K562 (cell line): ENCODE data around the gene KCTD21. TPM values are rescaled to one million over a fixed set of nuclear protein-coding genes. Genes with fewer than 3 reads are reported as not detected.

Source experiments
- ATAC-seq: fragments of 200-7000 bp; cut with Tn5 transposase; 3 replicates; pipeline ENCODE4 v1.9.1; 2020; ENCODE audit warnings: moderate library complexity
- BruUV-seq: library from RNA; stranded (reverse); fragments of 400-500 nt; replicated peaks from 2 replicates; lab custom pipeline; 2021; lab: Mats Ljungman, UMichigan
- CTCF ChIA-PET: fragments of 300-600 bp; formaldehyde crosslinking; extraction: SDS; loops from one replicate; lab custom pipeline; 2021; ENCODE audit warnings: low intra/inter-chr PET ratio; lab: Yijun Ruan, JAX
- POLR2A ChIA-PET: fragments of 300-600, 350-650 bp; sonication (Branson Sonifier 250); formaldehyde crosslinking; extraction: SDS; loops from one replicate; lab custom pipeline; 2021; ENCODE audit warnings: antibody characterized with exemption, inconsistent platforms; lab: Yijun Ruan, JAX
- DNase-seq, 4 experiments: peaks; one replicate each; pipeline versions ENCODE4 v3.0.0 to v3.0.0-alpha.2; 2011 to 2018; ENCODE audit warnings: low spot score in 3 of 4, mixed read lengths in 3 of 4; ENCODE audit errors: extremely low read depth in 1 of 4
- FAIRE-seq: peaks from 2 replicates; lab custom pipeline; 2011; peaks lifted over from hg19 to GRCh38; lab: Jason Lieb, UNC
- H2AFZ ChIP-seq: 2 replicates; pipeline ENCODE4 v1.6.0; 2011; ENCODE audit warnings: low read depth, low read length, control low read depth, inconsistent platforms
- H3K27ac ChIP-seq: fragments of 200-600 bp; 3 replicates; pipeline ENCODE4 v1.8.0; 2011; ENCODE audit warnings: low read depth, mild to moderate bottlenecking, control low read depth, inconsistent platforms, low read length, moderate library complexity, mixed read lengths; ENCODE audit errors: extremely low read depth
- H3K27me3 ChIP-seq, 2 experiments: fragments of 300-600 bp in 1 of 2; 2 replicates in 1 of 2; 3 replicates in 1 of 2; pipeline versions ENCODE4 v1.6.0 to v1.8.0; 2011; ENCODE audit warnings: inconsistent platforms in 2 of 2, low read length in 2 of 2, mild to moderate bottlenecking in 1 of 2, mixed read lengths in 1 of 2, moderate library complexity in 1 of 2; ENCODE audit not compliant: control insufficient read depth in 2 of 2, insufficient read depth in 2 of 2
- H3K36me3 ChIP-seq: fragments of 300-600 bp; 3 replicates; pipeline ENCODE4 v1.8.0; 2011; ENCODE audit warnings: mild to moderate bottlenecking, low read length, inconsistent platforms; ENCODE audit not compliant: control insufficient read depth, insufficient read depth
- H3K4me1 ChIP-seq, 2 experiments: fragments of 200-600 bp in 1 of 2; replicated peaks in 1 of 2; 2 replicates in 1 of 2; 3 replicates in 1 of 2; pipeline versions ENCODE4 v1.5.1 to v1.8.0; 2011; ENCODE audit warnings: inconsistent platforms in 2 of 2, low read length in 2 of 2, mild to moderate bottlenecking in 1 of 2, mixed read lengths in 1 of 2, moderate library complexity in 1 of 2; ENCODE audit not compliant: control insufficient read depth in 2 of 2, insufficient read depth in 2 of 2
- H3K4me2 ChIP-seq: 2 replicates; pipeline ENCODE4 v1.6.1; 2011; ENCODE audit warnings: low read length, control low read depth, inconsistent platforms, mixed read lengths; ENCODE audit not compliant: insufficient read depth
- H3K4me3 ChIP-seq: fragments of 200-600 bp; sonication (generic), shearing (Covaris generic); 2 replicates; pipeline ENCODE4 v1.5.1; 2016; ENCODE audit warnings: control low read depth, inconsistent platforms
- H3K79me2 ChIP-seq: fragments of 200-600 bp; 3 replicates; pipeline ENCODE4 v1.8.0; 2011; ENCODE audit warnings: low read length, inconsistent platforms; ENCODE audit not compliant: control insufficient read depth, insufficient read depth
- H3K9ac ChIP-seq, 2 experiments: 2 replicates each; pipeline versions ENCODE4 v1.6.0 to v1.6.1; 2011; ENCODE audit warnings: low read depth in 2 of 2, low read length in 2 of 2, control low read depth in 1 of 2, inconsistent platforms in 1 of 2, mild to moderate bottlenecking in 1 of 2, mixed read lengths in 1 of 2; ENCODE audit not compliant: insufficient read depth in 1 of 2
- H3K9me1 ChIP-seq: one replicate; pipeline ENCODE4 v1.6.0; 2011; ENCODE audit warnings: inconsistent platforms, mild to moderate bottlenecking, low read length, moderate library complexity; ENCODE audit not compliant: control insufficient read depth, insufficient read depth
- H3K9me3 ChIP-seq: replicated peaks from 2 replicates; pipeline ENCODE4 v1.5.1; 2011; ENCODE audit warnings: low read depth, low read length, inconsistent platforms; ENCODE audit not compliant: control insufficient read depth, insufficient read depth
- H4K20me1 ChIP-seq: replicated peaks from 2 replicates; pipeline ENCODE4 v1.6.1; 2011; ENCODE audit warnings: low read length, inconsistent platforms, mixed read lengths; ENCODE audit not compliant: control insufficient read depth, insufficient read depth
- ATF1 ChIP-seq, 2 experiments: fragments of 450-650 bp in 1 of 2; IDR thresholded peaks; 2 replicates each; pipeline ENCODE4 v1.6.1; 2016; ENCODE audit warnings: missing compliant biosample characterization in 1 of 2, missing genetic modification characterization in 1 of 2
- ATF6 ChIP-seq: sonication (generic); formaldehyde crosslinking; IDR thresholded peaks from 2 replicates; pipeline ENCODE4 v1.4.0; 2020; ENCODE audit warnings: mild to moderate bottlenecking, missing genetic modification reagents
- CSDE1 ChIP-seq, 2 experiments: fragments of 450-650 bp; IDR thresholded peaks; 2 replicates each; pipeline ENCODE4 v1.6.1; 2016; ENCODE audit warnings: mild to moderate bottlenecking in 1 of 2
- FOXK1 ChIP-seq: sonication (generic); formaldehyde crosslinking; IDR thresholded peaks from 2 replicates; pipeline ENCODE4 v1.8.0; 2022; ENCODE audit warnings: missing genetic modification reagents, mild to moderate bottlenecking, borderline replicate concordance
- GABPB1 ChIP-seq: sonication (generic); formaldehyde crosslinking; IDR thresholded peaks from 2 replicates; pipeline ENCODE4 v1.8.0; 2022; ENCODE audit warnings: mild to moderate bottlenecking, missing genetic modification reagents
- HDAC6 ChIP-seq: IDR thresholded peaks from 2 replicates; pipeline ENCODE4 v1.6.1; 2012; ENCODE audit warnings: low read depth, mild to moderate bottlenecking, control low read depth, inconsistent platforms, low read length, moderate library complexity
- KLF13 ChIP-seq: fragments of 450-650 bp; IDR thresholded peaks from 2 replicates; pipeline ENCODE4 v1.6.1; 2016; ENCODE audit warnings: missing genetic modification characterization, low read depth, mild to moderate bottlenecking, missing compliant biosample characterization, moderate library complexity, borderline replicate concordance
- MXD1 ChIP-seq: fragments of 250-450 bp; sonication (Bioruptor Pico); IDR thresholded peaks from 2 replicates; pipeline ENCODE4 v1.8.0; 2021; ENCODE audit warnings: borderline replicate concordance, mild to moderate bottlenecking, moderate library complexity; ENCODE audit not compliant: poor library complexity, severe bottlenecking
- MXI1 ChIP-seq: IDR thresholded peaks from 2 replicates; pipeline ENCODE4 v1.6.1; 2011; ENCODE audit warnings: low read depth, mild to moderate bottlenecking, improper control_type of control experiment, low read length
- NFRKB ChIP-seq: fragments of 450-650 bp; IDR thresholded peaks from 2 replicates; pipeline ENCODE4 v1.6.1; 2016; ENCODE audit warnings: low read depth
- POLR2H ChIP-seq: IDR thresholded peaks from 2 replicates; pipeline ENCODE4 v1.6.1; 2016; ENCODE audit warnings: missing genetic modification characterization, low read depth, mild to moderate bottlenecking, control low read depth, missing compliant biosample characterization, moderate library complexity
- PTBP1 ChIP-seq: fragments of 200-400 bp; formaldehyde crosslinking; IDR thresholded peaks from 2 replicates; pipeline ENCODE4 v1.6.1; 2017; ENCODE audit warnings: low read depth, low read length
- STAG1 ChIP-seq: sonication (generic); formaldehyde crosslinking; IDR thresholded peaks from 2 replicates; pipeline ENCODE4 v1.5.0; 2020; ENCODE audit warnings: missing genetic modification reagents, borderline replicate concordance
- XRCC4 ChIP-seq: IDR thresholded peaks from one replicate; pipeline ENCODE4 v1.6.1; 2011; ENCODE audit not compliant: insufficient read depth, insufficient read length; ENCODE audit errors: extremely low read depth
- ZNF121 ChIP-seq: sonication (generic); formaldehyde crosslinking; conservative IDR thresholded peaks from 2 replicates; pipeline ENCODE4 v1.8.0; 2022; ENCODE audit warnings: missing genetic modification reagents
- ZNF316 ChIP-seq: fragments of 450-650 bp; IDR thresholded peaks from 2 replicates; pipeline ENCODE4 v1.6.1; 2016
- WGBS: fragments of 100-300 bp; shearing (Covaris generic); methylation state at CpG from one replicate; pipeline ENCODE4 v1.1.6; 2016; ENCODE audit warnings: low coverage, mixed read lengths; ENCODE audit not compliant: insufficient coverage; ENCODE audit errors: missing lambda C conversion rate; 5-methylcytosine and 5-hydroxymethylcytosine counted together
- in situ Hi-C: fragments of 300-500 bp; cut with MboI; formaldehyde crosslinking; loops from 4 replicates; pipeline ENCODE4 v1.15.0; 2018; ENCODE audit warnings: inconsistent platforms, mixed read lengths
- intact Hi-C: fragments of 100-400 bp; cut with micrococcal nuclease; formaldehyde crosslinking; loops from 2 replicates; pipeline ENCODE4 v1.14.2; 2022
- polyA plus RNA-seq, 8 experiments: library from polyadenylated mRNA; depleted of rRNA in 4 of 8; stranded (reverse) in 5 of 8; unstranded in 3 of 8; fragments of >200 nt; fragmentation: Nextera tagmentation in 2 of 8; fragmentation: Illumina TruSeq in 1 of 8; extraction: Ambion mirVana in 2 of 8; extraction: Trizol in 1 of 8; gene quantifications; 2 replicates each; pipeline versions ENCODE4 v1.2.1 to v1.2.3, GENCODE V29; 2011 to 2014; ENCODE audit warnings: inconsistent platforms in 1 of 8, missing spikeins in 1 of 8
- total RNA-seq, 7 experiments: library from RNA; depleted of rRNA in 6 of 7; stranded (reverse); fragments of >200 nt in 6 of 7; fragmentation: Illumina TruSeq in 2 of 7; extraction: Trizol in 2 of 7; gene quantifications; 2 replicates each; pipeline versions ENCODE4 v1.2.1 to v1.2.3, GENCODE V29; 2011 to 2021; ENCODE audit warnings: low replicate concordance in 1 of 7
- TF ChIP-seq, protein P1 (sequence below): sonication (generic); formaldehyde crosslinking; IDR thresholded peaks from 2 replicates; pipeline ENCODE4 v1.8.1; 2022; ENCODE audit warnings: missing genetic modification reagents
- TF ChIP-seq, protein P2 (sequence below), 3 experiments: IDR thresholded peaks in 2 of 3; conservative IDR thresholded peaks in 1 of 3; 2 replicates each; pipeline ENCODE4 v1.5.1; 2011 to 2012; ENCODE audit warnings: low read length in 3 of 3, mild to moderate bottlenecking in 3 of 3, control low read depth in 2 of 3, improper control_type of control experiment in 1 of 3, inconsistent platforms in 1 of 3, low read depth in 1 of 3, mixed read lengths in 1 of 3, moderate library complexity in 1 of 3; ENCODE audit not compliant: insufficient read depth in 2 of 3

KCTD21 gene
- total and polyA plus RNA-seq, 9 of the 15 experiments (the other 6 are each of a cell fraction or from before 2014, with no cell fraction given) = 0.34 to 5.4 (median 1.9) TPM

- H3K4me2 ChIP-seq = no peak overlapping the region
- no peaks in the 10 kb centered on the region for H3K9me1 ChIP-seq
- in situ Hi-C loops = no loop called here
- no peak for DNase-seq
- BruUV-seq = no TSS peak
- H3K9me3 ChIP-seq = no peaks in the 10 kb centered on the region
- FAIRE-seq = no peak
- H3K36me3 ChIP-seq = no peaks in the 10 kb centered on the region
- no peaks in the 10 kb centered on the region for H3K27me3 ChIP-seq
- no peak overlapping the region for H3K9ac ChIP-seq
- intact Hi-C loops = no loop called here
- H3K27ac ChIP-seq = no peak overlapping the region
- ChIA-PET CTCF (no interaction called here), POLR2A (interaction anchor here (0.6 kb wide), 1 partner anchor 29 kb away, joined by 3 read pairs; no protein-coding TSS in a partner anchor)
- no peaks in the 10 kb centered on the region for H3K79me2 ChIP-seq
- TF ChIP-seq KLF13 (tag) (no peak), FOXK1 (CRISPR knock-in tag) (no peak), POLR2H (tag) (no peak), STAG1 (no peak), ZNF316 (no peak), ATF1 (CRISPR knock-in tag; IDR thresholded peaks at IDR 0.05) (no peak), ATF1 (tag; IDR thresholded peaks at IDR 0.05) (no peak), ZNF121 (CRISPR knock-in tag) (no peak), MXD1 (CRISPR knock-in tag) (no peak), ATF6 (CRISPR knock-in tag) (no peak), CSDE1 (IDR thresholded peaks at IDR 0.05) (no peak), HDAC6 (no peak), PTBP1 (no peak), XRCC4 (no peak), NFRKB (no peak), MXI1 (no peak), GABPB1 (CRISPR knock-in tag) (no peak)
- TF ChIP-seq, protein P1, sequence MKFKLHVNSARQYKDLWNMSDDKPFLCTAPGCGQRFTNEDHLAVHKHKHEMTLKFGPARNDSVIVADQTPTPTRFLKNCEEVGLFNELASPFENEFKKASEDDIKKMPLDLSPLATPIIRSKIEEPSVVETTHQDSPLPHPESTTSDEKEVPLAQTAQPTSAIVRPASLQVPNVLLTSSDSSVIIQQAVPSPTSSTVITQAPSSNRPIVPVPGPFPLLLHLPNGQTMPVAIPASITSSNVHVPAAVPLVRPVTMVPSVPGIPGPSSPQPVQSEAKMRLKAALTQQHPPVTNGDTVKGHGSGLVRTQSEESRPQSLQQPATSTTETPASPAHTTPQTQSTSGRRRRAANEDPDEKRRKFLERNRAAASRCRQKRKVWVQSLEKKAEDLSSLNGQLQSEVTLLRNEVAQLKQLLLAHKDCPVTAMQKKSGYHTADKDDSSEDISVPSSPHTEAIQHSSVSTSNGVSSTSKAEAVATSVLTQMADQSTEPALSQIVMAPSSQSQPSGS = no peak
- TF ChIP-seq, protein P2, sequence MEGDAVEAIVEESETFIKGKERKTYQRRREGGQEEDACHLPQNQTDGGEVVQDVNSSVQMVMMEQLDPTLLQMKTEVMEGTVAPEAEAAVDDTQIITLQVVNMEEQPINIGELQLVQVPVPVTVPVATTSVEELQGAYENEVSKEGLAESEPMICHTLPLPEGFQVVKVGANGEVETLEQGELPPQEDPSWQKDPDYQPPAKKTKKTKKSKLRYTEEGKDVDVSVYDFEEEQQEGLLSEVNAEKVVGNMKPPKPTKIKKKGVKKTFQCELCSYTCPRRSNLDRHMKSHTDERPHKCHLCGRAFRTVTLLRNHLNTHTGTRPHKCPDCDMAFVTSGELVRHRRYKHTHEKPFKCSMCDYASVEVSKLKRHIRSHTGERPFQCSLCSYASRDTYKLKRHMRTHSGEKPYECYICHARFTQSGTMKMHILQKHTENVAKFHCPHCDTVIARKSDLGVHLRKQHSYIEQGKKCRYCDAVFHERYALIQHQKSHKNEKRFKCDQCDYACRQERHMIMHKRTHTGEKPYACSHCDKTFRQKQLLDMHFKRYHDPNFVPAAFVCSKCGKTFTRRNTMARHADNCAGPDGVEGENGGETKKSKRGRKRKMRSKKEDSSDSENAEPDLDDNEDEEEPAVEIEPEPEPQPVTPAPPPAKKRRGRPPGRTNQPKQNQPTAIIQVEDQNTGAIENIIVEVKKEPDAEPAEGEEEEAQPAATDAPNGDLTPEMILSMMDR (IDR thresholded peaks at IDR 0.05 in 2 of 3, conservative IDR thresholded peaks at IDR 0.05 in 1 of 3; ENCODE audit: insufficient read depth in 2 of 3, low read depth in 1 of 3, low read length in 3 of 3) = no peak
- no peak overlapping the region for H2AFZ ChIP-seq
- ATAC-seq = no peak
- H3K4me3 ChIP-seq = no peak overlapping the region
- no peaks in the 10 kb centered on the region for H4K20me1 ChIP-seq
- no peaks in the 10 kb centered on the region; a peak in 1 of 5 replicates for H3K4me1 ChIP-seq
- WGBS = 85% methylated on average over 2 of the region's 2 CpGs
Measured at GRCh38 chr11:78161346-78161745, 27.1 kb downstream of the KCTD21 start.
